Epithelial cell of proximal tubule (primary cell): ENCODE measurements around the gene FAM83C. TPM values are rescaled to one million over a fixed set of nuclear protein-coding genes. Genes with fewer than 3 reads are reported as not detected.

Source experiments
- DNase-seq: peaks from one replicate; pipeline ENCODE4 v3.0.0-alpha.2; 2011; ENCODE audit warnings: low read depth
- H3K4me3 ChIP-seq: 2 replicates; pipeline ENCODE4 v1.5.1; 2011; ENCODE audit warnings: low read depth, mild to moderate bottlenecking, low read length
- total RNA-seq: library from RNA; depleted of rRNA; stranded (reverse); fragments of >200 nt; gene quantifications from 2 replicates; pipeline ENCODE4 v1.2.3, GENCODE V29; 2015
- TF ChIP-seq, protein P1 (sequence below): conservative IDR thresholded peaks from 2 replicates; pipeline ENCODE4 v1.5.1; 2012; ENCODE audit warnings: low read depth, mild to moderate bottlenecking, low read length

FAM83C gene
- total RNA-seq, 1 donor from 2014 or later = not detected

- TF ChIP-seq, protein P1, sequence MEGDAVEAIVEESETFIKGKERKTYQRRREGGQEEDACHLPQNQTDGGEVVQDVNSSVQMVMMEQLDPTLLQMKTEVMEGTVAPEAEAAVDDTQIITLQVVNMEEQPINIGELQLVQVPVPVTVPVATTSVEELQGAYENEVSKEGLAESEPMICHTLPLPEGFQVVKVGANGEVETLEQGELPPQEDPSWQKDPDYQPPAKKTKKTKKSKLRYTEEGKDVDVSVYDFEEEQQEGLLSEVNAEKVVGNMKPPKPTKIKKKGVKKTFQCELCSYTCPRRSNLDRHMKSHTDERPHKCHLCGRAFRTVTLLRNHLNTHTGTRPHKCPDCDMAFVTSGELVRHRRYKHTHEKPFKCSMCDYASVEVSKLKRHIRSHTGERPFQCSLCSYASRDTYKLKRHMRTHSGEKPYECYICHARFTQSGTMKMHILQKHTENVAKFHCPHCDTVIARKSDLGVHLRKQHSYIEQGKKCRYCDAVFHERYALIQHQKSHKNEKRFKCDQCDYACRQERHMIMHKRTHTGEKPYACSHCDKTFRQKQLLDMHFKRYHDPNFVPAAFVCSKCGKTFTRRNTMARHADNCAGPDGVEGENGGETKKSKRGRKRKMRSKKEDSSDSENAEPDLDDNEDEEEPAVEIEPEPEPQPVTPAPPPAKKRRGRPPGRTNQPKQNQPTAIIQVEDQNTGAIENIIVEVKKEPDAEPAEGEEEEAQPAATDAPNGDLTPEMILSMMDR = peak; percentile 97
- H3K4me3 ChIP-seq = no peak overlapping the region
- no peak for DNase-seq
Measured at GRCh38 chr20:35303735-35304491, 11.7 kb upstream of the FAM83C start.

DNA sequence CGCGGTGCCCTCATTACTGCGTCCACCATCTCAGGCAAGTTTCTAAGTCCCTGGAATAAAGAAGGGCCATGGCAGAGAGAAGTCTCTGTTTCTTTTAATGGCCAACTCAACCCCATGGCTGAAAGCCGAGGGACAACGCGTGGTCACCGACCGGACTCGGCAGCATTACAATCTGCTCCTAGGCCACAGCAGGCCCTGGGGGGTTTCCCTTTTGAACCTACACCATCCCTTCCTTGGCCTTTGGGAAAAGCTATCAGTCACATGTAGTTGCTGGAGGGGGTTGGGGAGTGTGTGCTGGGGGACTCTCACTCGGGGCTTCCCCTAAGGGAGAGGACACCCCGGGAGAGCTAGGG lies 11.1 kb upstream of the FAM83C start:
- no peak for DNase-seq
- TF ChIP-seq, protein P1 = no peak
- no peak overlapping the region for H3K4me3 ChIP-seq

DNA sequence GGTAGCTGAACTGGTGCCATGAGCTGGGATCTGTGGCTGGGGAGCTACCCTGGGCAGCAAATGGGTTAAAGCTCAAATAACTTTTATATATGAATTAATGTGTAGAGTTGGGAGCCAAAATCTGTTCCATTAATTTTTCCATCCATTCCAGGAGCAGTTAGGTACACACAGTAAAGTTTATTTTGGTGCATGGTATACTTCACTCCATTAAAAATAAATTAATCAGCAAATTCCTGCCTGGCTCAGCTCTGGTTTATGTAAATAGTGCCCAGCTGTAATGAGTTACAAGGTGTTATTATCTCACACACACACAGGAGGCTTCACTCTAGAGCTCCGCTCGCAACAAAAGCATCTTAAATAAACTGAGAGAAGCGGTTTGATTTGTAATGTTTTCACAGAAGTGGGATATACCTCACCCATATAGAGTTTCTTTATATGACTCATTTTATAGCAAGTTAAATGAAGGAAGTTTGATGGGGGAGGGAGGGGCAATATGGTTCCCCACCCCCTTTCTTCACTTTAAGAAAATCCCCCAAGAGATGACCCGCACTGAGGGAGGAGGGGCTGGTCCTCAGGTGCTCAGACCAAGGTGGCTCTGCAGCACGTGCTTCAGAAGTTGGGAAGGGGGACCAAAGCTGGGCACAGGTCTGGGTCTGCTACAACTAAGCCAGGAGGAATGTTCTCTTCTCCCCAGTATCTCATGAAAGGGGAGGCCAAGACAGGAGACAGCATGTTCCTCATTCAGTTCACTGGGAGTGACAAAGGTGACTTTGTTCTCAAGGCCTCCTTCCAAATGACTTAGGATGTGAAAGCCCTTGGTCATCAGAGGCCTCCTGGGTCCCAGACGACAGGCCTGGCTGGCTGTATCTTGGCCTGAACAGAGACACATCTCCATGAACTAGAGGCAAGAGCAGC lies 10.5 kb upstream of the FAM83C start:
- TF ChIP-seq, protein P1 = no peak
- no peak for DNase-seq

GRCh38 chr20:35301426-35301825 lies 9.2 kb upstream of the FAM83C start:
- H3K4me3 ChIP-seq = no peak overlapping the region
- TF ChIP-seq, protein P1 = no peak
- DNase-seq = no peak

More for the DNA sequence above, 10.5 kb upstream of the FAM83C start:
- H3K4me3 ChIP-seq = no peak overlapping the region

DNA sequence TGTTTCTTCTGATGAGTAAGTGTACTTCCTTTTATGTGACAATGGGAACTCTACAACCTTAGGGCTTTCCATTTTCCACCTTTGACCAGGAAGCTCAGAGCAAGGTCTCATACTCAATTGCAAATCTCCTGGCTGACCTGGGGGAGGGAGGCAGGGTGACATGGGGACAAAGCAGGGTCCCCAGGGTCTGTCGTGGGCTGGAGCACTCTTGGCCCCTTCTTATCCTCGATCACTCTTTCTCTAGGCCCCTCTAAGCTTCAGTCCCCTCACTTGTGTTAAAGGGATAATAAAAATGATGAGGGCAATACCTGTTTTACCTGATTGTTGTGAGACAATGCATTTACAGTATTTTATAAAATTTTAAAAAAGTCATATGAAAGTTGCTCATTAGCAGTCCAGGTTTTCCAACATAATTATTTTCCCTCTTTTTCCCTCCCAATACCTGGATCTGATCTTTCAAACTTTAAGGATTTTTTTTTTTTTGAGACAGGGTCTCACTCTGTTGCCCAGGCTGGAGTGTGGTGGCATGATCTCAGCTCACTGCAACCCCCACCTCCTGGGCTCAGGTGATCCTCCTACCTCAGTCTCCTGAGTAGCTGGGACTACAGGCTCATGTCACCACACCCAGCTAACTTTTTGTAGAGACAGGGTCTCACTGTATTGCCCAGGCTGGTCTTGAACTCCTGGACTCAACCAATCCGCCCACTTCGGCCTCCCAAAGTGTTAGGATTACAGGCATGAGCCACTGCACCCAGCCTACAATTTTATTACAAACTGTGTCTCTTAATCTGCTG lies 8.4 kb upstream of the FAM83C start:
- TF ChIP-seq, protein P1 = no peak

GRCh38 chr20:35299780-35300179 lies 7.6 kb upstream of the FAM83C start:
- H3K4me3 ChIP-seq = no peak overlapping the region
- DNase-seq = no peak
- TF ChIP-seq, protein P1 = no peak

More for the DNA sequence above, 8.4 kb upstream of the FAM83C start:
- no peak overlapping the region for H3K4me3 ChIP-seq
- no peak for DNase-seq
